Endothelial cell of umbilical vein (primary cell): ENCODE results near the gene NOSIP. TPM values are rescaled to one million over a fixed set of nuclear protein-coding genes. Genes with fewer than 3 reads are reported as not detected.
A peak's percentile ranks its signal among the peaks of the same experiment; 100 is the strongest.
"Not testable (repeated sequence)": the region's sequence is repeated elsewhere in the genome, so short reads cannot be mapped to it uniquely, and the experiment has no call there.

Experiments used
- BruUV-seq: library from RNA; stranded (reverse); fragments of 400-500 nt; replicated peaks from 2 replicates; lab custom pipeline; 2021; lab: Mats Ljungman, UMichigan
- CTCF ChIA-PET: fragments of 300-600, 350-600 bp; sonication (Branson Sonifier 250); formaldehyde crosslinking; loops from one replicate; lab custom pipeline; 2021; ENCODE audit warnings: antibody characterized with exemption, inconsistent platforms; lab: Charles Lee
- POLR2A ChIA-PET: fragments of 300-600, 350-600 bp; sonication (Branson Sonifier 250); formaldehyde crosslinking; loops from one replicate; lab custom pipeline; 2021; ENCODE audit warnings: antibody characterized with exemption, inconsistent platforms; lab: Charles Lee
- DNase-seq: peaks from one replicate; pipeline ENCODE4 v3.0.0-alpha.2; 2011; ENCODE audit warnings: low read depth, low spot score
- FAIRE-seq: peaks from 2 replicates; lab custom pipeline; 2011; peaks lifted over from hg19 to GRCh38; lab: Jason Lieb, UNC
- H2AFZ ChIP-seq: 2 replicates; pipeline ENCODE4 v1.6.0; 2012; ENCODE audit warnings: low read depth, low read length, control low read depth, inconsistent platforms
- H3K27ac ChIP-seq: 2 replicates; pipeline ENCODE4 v1.5.1; 2011; ENCODE audit warnings: low read depth, mild to moderate bottlenecking, control low read depth, low read length, moderate library complexity; ENCODE audit not compliant: insufficient read depth
- H3K27me3 ChIP-seq, 2 experiments: 2 replicates each; pipeline versions ENCODE4 v1.6.0 to v1.6.1; 2011; ENCODE audit warnings: low read length in 2 of 2, mixed read lengths in 1 of 2; ENCODE audit not compliant: control insufficient read depth in 2 of 2, insufficient read depth in 2 of 2
- H3K36me3 ChIP-seq, 2 experiments: 2 replicates in 1 of 2; 3 replicates in 1 of 2; pipeline ENCODE4 v1.5.1; 2011; ENCODE audit warnings: low read length in 2 of 2, mild to moderate bottlenecking in 1 of 2, moderate library complexity in 1 of 2; ENCODE audit not compliant: control insufficient read depth in 2 of 2, insufficient read depth in 2 of 2; ENCODE audit errors: extremely low read depth in 1 of 2
- H3K4me1 ChIP-seq: 3 replicates; pipeline ENCODE4 v1.5.1; 2011; ENCODE audit warnings: mild to moderate bottlenecking, low read length; ENCODE audit not compliant: control insufficient read depth, insufficient read depth; ENCODE audit errors: extremely low read depth
- H3K4me2 ChIP-seq: 2 replicates; pipeline ENCODE4 v1.6.1; 2011; ENCODE audit warnings: low read length, control low read depth, mixed read lengths; ENCODE audit not compliant: insufficient read depth
- H3K4me3 ChIP-seq, 3 experiments: fragments of 200-600 bp in 1 of 3; sonication (generic), shearing (Covaris generic) in 1 of 3; replicated peaks in 1 of 3; 2 replicates each; pipeline ENCODE4 v1.5.1; 2011 to 2016; ENCODE audit warnings: control low read depth in 3 of 3, low read length in 3 of 3, mild to moderate bottlenecking in 2 of 3, inconsistent platforms in 1 of 3, low read depth in 1 of 3, moderate library complexity in 1 of 3; ENCODE audit not compliant: insufficient read depth in 1 of 3
- H3K79me2 ChIP-seq: 2 replicates; pipeline ENCODE4 v1.6.0; 2012; ENCODE audit warnings: low read length, inconsistent platforms; ENCODE audit not compliant: control insufficient read depth, insufficient read depth
- H3K9ac ChIP-seq: replicated peaks from 2 replicates; pipeline ENCODE3; 2011; ENCODE audit warnings: low read length, control low read depth; ENCODE audit not compliant: insufficient read depth; ENCODE audit errors: extremely low read depth
- H3K9me1 ChIP-seq: replicated peaks from 3 replicates; pipeline ENCODE4 v1.6.0; 2011; ENCODE audit warnings: mild to moderate bottlenecking, low read length; ENCODE audit not compliant: control insufficient read depth, insufficient read depth; ENCODE audit errors: extremely low read depth
- H3K9me3 ChIP-seq: replicated peaks from 2 replicates; pipeline ENCODE4 v1.5.1; 2012; ENCODE audit warnings: low read length, inconsistent platforms; ENCODE audit not compliant: control insufficient read depth, insufficient read depth
- H4K20me1 ChIP-seq: replicated peaks from 2 replicates; pipeline ENCODE3; 2011; ENCODE audit warnings: mild to moderate bottlenecking, low read length; ENCODE audit not compliant: control insufficient read depth, insufficient read depth; ENCODE audit errors: extremely low read depth
- EZH2 ChIP-seq: IDR thresholded peaks from 2 replicates; pipeline ENCODE4 v1.6.1; 2012; ENCODE audit warnings: borderline replicate concordance, low read depth, mild to moderate bottlenecking, moderate library complexity, low read length, inconsistent platforms; ENCODE audit not compliant: severe bottlenecking
- FOS ChIP-seq: IDR thresholded peaks from 2 replicates; pipeline ENCODE4 v1.6.1; 2011; ENCODE audit warnings: mild to moderate bottlenecking, low read length, moderate library complexity, borderline replicate concordance; ENCODE audit not compliant: insufficient read depth
- POLR2A ChIP-seq: IDR thresholded peaks from 2 replicates; pipeline ENCODE4 v1.6.1; 2012; ENCODE audit warnings: low read depth, mild to moderate bottlenecking, control low read depth, low read length
- dilution Hi-C: fragments of 300-500 bp; cut with MboI; formaldehyde crosslinking; loops from one replicate; pipeline ENCODE4 v1.15.0; 2019; ENCODE audit warnings: low sequenced_read_pairs; ENCODE audit not compliant: extremely low pct_ligation_motif_present
- intact Hi-C: fragments of 100-400 bp; cut with micrococcal nuclease; formaldehyde crosslinking; loops from one replicate; pipeline ENCODE4 v1.10.0; 2022
- polyA plus RNA-seq, 4 experiments: library from polyadenylated mRNA; depleted of rRNA in 3 of 4; stranded (reverse) in 3 of 4; unstranded in 1 of 4; fragments of >200 nt; gene quantifications; 2 replicates each; pipeline versions ENCODE4 v1.2.1 to v1.2.3, GENCODE V29; 2011 to 2012; ENCODE audit warnings: missing spikeins in 1 of 4
- total RNA-seq: library from RNA; stranded (reverse); gene quantifications from 2 replicates; pipeline ENCODE4 v1.2.3, GENCODE V29; 2021

The NOSIP gene
- total and polyA plus RNA-seq, 2 donors (not counting 3 experiments of a cell fraction or from before 2014, with no cell fraction given), result 77.5 to 128 TPM

DNA sequence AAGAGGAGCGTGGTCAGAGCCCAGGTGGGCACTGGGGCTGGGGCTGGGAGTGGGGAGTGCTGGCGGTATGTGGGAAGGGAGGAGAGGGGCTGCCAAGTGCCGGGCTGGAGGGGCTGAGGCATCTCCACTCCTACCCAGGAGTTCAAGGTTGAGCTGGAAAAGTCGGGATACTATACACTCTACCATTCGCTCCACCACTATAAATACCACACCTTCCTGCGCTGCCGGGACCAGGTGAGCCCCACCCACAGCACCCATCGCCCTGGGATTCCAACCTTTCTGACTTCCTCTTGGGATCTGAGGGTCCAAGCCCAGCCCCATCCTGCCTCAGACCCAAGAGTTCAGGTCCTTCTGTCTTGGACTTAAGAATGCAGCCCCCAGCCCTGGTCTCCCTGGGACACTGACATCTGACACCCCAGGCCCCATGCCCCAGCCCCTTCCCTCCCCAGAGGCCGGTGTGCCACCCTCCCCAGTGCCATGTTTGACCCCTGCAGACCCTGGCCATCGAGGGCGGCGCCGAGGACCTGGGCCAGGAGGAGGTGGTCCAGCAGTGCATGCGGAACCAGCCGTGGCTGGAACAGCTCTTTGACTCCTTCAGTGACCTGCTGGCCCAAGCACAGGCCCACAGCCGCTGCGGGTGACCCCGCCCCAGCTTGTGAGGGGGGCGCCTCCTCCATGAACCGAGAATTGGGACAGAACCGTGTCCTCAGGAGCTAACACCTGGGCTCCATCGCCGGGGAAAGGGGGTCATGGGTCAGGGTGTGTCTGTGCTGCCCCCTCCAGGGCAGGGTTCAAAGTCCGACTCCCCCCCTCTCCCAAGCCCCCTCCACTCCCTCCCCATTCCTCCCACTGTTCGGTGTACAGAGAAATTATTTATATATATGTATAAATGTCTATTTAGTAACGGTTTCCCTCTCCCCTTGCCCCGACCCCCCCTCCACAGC lies 44.9 kb upstream of the NOSIP start:
- Histone ChIP-seq H3K27ac (no peak overlapping the region), H3K9me1 (no peaks in the 10 kb centered on the region), H3K9me3 (no peaks in the 10 kb centered on the region), H4K20me1 (no peaks in the 10 kb centered on the region), H3K79me2 (no peaks in the 10 kb centered on the region), H3K9ac (no peak overlapping the region), H3K36me3 (peaks cover under 1 to 21% of the 10 kb centered on the region in 2 experiments), H3K27me3 (no peaks in the 10 kb centered on the region), H3K4me1 (no peaks in the 10 kb centered on the region), H3K4me3 (no peak overlapping the region), H3K4me2 (no peak overlapping the region), H2AFZ (no peak overlapping the region)
- no peak for DNase-seq
- intact Hi-C loops, result no loop called here
- TF ChIP-seq FOS (no peak), POLR2A (no peak), EZH2 (no peak)
- FAIRE-seq, result no peak
- dilution Hi-C loops, result no loop called here
- POLR2A ChIA-PET, result no interaction called here
- TSS peak; percentile 47 for BruUV-seq
- CTCF ChIA-PET, result interaction anchor here (1.0 kb wide), 1 partner anchor 15 kb away, joined by 3 read pairs; no protein-coding TSS in a partner anchor

DNA sequence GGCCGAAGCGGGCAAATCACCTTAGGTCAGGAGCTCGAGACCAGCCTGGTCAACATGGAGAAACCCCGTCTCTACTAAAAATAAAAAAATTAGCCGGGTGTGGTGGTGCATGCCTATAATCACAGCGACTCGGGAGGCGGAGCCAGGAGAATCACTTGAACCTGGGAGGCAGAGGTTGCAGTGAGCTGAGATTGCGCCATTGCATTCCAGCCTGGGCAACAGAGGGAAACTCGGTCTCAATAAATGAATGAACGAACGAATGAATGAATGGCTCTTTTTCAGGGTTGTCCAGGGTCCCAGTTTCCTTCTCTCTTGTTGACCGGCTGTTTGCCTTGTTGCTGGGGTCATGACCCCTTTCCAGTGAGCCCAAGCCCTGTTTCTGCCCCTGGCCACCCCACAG lies 37.5 kb upstream of the NOSIP start:
- Histone ChIP-seq H3K36me3 (peaks cover 2 to 30% of the 10 kb centered on the region in 2 experiments), H3K79me2 (peaks cover 11% of the 10 kb centered on the region), H3K4me1 (peaks cover 21% of the 10 kb centered on the region)
- H4K20me1 ChIP-seq, H3K4me2 ChIP-seq, H3K9me1 ChIP-seq, H3K9me3 ChIP-seq, H3K27ac ChIP-seq, H3K9ac ChIP-seq, H3K27me3 ChIP-seq, dilution Hi-C loops, DNase-seq, intact Hi-C loops, POLR2A ChIA-PET, H2AFZ ChIP-seq, BruUV-seq, FAIRE-seq, H3K4me3 ChIP-seq: not testable (repeated sequence)
- CTCF ChIA-PET, result interaction anchor here (1.2 to 1.4 kb wide), 3 partner anchors 13 to 63 kb away, joined by 3 to 5 read pairs (median 4); partner anchors contain the start of gene RRAS
